NB4 (cell line): ENCODE data around the gene SETSIP.

Experiments
- MYC ChIP-seq: IDR thresholded peaks from 2 replicates; pipeline ENCODE4 v1.6.1; 2011; ENCODE audit warnings: low read depth, low read length
- POLR2A ChIP-seq: IDR thresholded peaks from 2 replicates; pipeline ENCODE4 v1.6.1; 2011; ENCODE audit warnings: mild to moderate bottlenecking; ENCODE audit not compliant: insufficient read length; ENCODE audit errors: extremely low read depth
- TF ChIP-seq, protein P1 (sequence below): IDR thresholded peaks from one replicate; pipeline ENCODE4 v1.5.1; 2012; ENCODE audit warnings: low read depth, low read length

DNA sequence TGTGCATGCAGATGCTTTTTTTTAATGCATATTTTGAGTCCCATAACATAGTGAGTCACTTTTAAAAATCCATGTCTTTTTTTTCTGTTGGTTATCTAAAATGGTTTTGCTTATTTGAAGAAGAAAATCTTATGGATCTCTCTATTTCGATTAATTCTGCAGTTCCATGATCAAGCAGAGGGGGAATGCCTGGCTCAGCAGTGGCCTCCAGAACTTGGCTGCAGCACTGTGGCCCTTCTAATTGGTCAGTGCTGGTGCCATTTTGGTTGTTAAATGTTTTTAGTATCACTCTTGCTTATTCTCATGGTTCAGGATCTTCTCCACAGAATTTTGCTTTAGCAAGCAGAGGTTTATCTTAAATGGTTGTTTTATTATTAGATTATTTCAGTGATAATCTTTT lies 34.2 kb downstream of the SETSIP start:
- TF ChIP-seq POLR2A (no peak), MYC (no peak)
- TF ChIP-seq, protein P1, sequence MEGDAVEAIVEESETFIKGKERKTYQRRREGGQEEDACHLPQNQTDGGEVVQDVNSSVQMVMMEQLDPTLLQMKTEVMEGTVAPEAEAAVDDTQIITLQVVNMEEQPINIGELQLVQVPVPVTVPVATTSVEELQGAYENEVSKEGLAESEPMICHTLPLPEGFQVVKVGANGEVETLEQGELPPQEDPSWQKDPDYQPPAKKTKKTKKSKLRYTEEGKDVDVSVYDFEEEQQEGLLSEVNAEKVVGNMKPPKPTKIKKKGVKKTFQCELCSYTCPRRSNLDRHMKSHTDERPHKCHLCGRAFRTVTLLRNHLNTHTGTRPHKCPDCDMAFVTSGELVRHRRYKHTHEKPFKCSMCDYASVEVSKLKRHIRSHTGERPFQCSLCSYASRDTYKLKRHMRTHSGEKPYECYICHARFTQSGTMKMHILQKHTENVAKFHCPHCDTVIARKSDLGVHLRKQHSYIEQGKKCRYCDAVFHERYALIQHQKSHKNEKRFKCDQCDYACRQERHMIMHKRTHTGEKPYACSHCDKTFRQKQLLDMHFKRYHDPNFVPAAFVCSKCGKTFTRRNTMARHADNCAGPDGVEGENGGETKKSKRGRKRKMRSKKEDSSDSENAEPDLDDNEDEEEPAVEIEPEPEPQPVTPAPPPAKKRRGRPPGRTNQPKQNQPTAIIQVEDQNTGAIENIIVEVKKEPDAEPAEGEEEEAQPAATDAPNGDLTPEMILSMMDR = no peak
